ENCODE measurements around the gene PACRG.

Gene PACRG

DNA sequence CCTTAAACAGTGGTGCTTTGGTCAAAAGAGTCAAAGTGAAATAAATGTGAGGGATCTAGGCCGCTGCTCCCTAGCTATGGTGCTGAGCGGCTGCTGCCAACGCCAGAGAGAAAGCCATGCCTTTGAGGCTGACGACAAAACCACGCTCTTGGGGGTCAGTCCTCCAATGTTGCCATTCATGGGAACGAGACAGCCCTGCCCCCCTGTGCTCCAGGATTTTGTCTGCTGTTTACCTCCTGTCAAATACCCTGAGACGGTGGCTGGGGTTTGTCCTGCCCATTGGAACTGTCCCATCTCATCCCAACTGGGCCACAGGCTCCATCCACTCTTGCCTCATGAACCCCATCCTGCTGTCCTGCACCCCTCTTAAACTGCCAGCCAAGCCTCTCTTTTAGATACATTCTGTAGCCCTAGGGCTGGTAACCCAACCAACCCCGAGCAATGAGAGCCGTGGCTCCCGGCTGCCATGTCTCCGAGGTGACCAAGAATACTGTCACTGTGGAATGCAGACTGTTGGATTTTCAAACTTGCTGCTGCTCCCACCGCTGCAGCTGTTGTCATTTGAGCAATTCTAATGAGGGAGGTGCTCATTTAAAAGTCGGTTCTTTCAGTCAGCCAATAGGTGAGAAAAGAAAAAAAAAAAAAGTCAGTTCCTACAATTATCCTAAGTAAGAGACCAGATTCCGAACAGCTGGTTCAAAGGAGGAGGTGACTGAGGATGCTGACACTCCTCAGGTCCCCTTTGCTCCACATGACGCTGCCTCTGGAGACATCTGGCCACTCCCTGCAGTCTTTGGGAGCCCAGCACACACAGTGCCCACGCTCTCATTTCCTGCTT lies 613.7 kb downstream of the PACRG start (continued):
- TF ChIP-seq, protein P1, sequence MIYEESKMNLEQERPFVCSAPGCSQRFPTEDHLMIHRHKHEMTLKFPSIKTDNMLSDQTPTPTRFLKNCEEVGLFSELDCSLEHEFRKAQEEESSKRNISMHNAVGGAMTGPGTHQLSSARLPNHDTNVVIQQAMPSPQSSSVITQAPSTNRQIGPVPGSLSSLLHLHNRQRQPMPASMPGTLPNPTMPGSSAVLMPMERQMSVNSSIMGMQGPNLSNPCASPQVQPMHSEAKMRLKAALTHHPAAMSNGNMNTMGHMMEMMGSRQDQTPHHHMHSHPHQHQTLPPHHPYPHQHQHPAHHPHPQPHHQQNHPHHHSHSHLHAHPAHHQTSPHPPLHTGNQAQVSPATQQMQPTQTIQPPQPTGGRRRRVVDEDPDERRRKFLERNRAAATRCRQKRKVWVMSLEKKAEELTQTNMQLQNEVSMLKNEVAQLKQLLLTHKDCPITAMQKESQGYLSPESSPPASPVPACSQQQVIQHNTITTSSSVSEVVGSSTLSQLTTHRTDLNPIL (CRISPR knock-in tag; IDR thresholded peaks at IDR 0.05; ENCODE audit: low read depth), result no peak

DNA sequence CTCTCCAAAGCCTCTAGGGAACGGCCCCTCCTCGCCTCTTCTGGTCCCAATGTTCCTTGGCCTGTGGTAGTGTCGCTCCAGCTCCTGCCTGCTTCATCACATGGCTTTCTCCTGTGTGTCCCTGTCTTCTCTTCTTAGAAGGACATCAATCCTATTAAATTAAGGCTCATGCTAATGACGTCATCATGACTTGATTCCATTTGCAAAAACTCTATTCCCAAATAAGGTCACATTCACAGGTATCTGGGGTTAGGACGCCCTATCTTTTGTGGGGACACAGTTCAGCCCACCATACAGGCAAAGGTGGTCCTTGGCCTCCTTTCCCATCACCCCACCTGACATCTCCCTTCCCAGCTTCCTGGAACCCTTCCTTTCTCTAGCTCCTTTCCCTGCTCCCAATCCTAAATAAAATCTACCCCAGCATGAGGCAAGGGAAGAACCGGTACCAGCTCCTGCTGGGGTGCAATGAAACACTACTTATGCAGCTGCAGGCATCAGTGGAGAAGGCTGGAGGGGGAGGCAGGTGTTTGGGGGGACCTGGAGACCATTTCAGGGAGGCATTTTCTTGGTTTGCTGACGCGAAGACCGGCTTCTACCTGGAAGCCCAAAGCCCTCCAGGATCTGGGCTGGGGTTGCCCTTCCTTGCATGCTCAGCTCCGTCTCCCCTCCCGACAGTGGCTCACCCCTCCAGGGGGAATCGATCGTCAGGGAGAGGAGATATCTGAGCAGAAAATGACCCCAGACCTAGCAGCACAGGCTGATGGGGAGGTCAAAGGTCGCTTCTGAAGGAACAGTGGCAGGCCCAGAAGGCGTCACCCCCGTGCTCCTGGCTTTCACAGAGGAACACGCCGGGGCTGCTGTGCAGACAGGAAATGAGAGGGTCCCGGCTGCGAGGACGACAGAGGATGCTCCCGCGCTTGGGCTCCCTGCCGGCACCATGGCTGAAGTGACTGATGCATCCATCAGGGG lies 615.1 kb downstream of the PACRG start:
- no peak for ATAC-seq
- TF ChIP-seq, protein P1 (CRISPR knock-in tag; IDR thresholded peaks at IDR 0.05; ENCODE audit: low read depth), result no peak
- TF ChIP-seq ZC3H10 (CRISPR knock-in tag; IDR thresholded peaks at IDR 0.05) (no peak), SNAI2 (CRISPR knock-in tag; IDR thresholded peaks at IDR 0.05) (no peak), ARNTL (CRISPR knock-in tag; IDR thresholded peaks at IDR 0.05; ENCODE audit: borderline replicate concordance, low read depth) (no peak), TOX (CRISPR knock-in tag; IDR thresholded peaks at IDR 0.05; ENCODE audit: borderline replicate concordance) (no peak), CSRNP3 (CRISPR knock-in tag; IDR thresholded peaks at IDR 0.05) (no peak), TCF4 (CRISPR knock-in tag; IDR thresholded peaks at IDR 0.05; ENCODE audit: borderline replicate concordance) (no peak), ZNF70 (CRISPR knock-in tag; IDR thresholded peaks at IDR 0.05) (no peak)

DNA sequence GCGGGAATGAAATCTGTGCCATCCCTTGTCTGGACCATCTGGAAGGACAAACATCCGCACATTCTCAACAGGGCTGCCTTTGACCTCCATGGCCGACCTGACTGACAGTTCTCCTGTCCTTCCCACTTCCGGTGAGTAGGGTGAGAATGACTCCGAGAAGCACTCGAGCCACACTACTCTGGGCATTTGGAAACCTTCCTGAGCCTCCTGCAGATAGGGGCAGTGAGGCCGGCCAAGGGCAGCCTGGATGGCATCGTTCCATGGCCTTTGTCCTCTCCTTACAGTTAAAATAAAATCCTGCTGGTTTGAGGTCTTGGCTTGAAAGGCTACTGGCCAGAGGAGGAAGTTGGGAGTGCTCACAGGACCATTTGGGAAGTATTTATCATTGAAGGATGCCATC lies 615.8 kb downstream of the PACRG start:
- no peak for ATAC-seq
- TF ChIP-seq ISL1 (CRISPR knock-in tag; IDR thresholded peaks at IDR 0.05), result no peak
- no peak for TF ChIP-seq ZNF8 (CRISPR knock-in tag; IDR thresholded peaks at IDR 0.05)
- no peak for TF ChIP-seq ARNTL (CRISPR knock-in tag; IDR thresholded peaks at IDR 0.05; ENCODE audit: borderline replicate concordance, low read depth)
- no peak for TF ChIP-seq TOX (CRISPR knock-in tag; IDR thresholded peaks at IDR 0.05; ENCODE audit: borderline replicate concordance)
- no peak for TF ChIP-seq ZC3H10 (CRISPR knock-in tag; IDR thresholded peaks at IDR 0.05)
- TF ChIP-seq PPARA (CRISPR knock-in tag; IDR thresholded peaks at IDR 0.05; ENCODE audit: borderline replicate concordance), result no peak
- no peak for TF ChIP-seq TCF4 (CRISPR knock-in tag; IDR thresholded peaks at IDR 0.05; ENCODE audit: borderline replicate concordance)
- TF ChIP-seq, protein P1 (CRISPR knock-in tag; IDR thresholded peaks at IDR 0.05; ENCODE audit: low read depth), result no peak
- no peak for TF ChIP-seq GLIS3 (CRISPR knock-in tag; IDR thresholded peaks at IDR 0.05)
- TF ChIP-seq ZFP30 (CRISPR knock-in tag; IDR thresholded peaks at IDR 0.05), result no peak
- no peak for TF ChIP-seq PATZ1 (CRISPR knock-in tag; IDR thresholded peaks at IDR 0.05; ENCODE audit: borderline replicate concordance)
- TF ChIP-seq ESRRG (CRISPR knock-in tag; IDR thresholded peaks at IDR 0.05), result no peak
- no peak for TF ChIP-seq CSDC2 (CRISPR knock-in tag; IDR thresholded peaks at IDR 0.05)
- TF ChIP-seq RARB (CRISPR knock-in tag; IDR thresholded peaks at IDR 0.05), result no peak
- TF ChIP-seq, protein P2, sequence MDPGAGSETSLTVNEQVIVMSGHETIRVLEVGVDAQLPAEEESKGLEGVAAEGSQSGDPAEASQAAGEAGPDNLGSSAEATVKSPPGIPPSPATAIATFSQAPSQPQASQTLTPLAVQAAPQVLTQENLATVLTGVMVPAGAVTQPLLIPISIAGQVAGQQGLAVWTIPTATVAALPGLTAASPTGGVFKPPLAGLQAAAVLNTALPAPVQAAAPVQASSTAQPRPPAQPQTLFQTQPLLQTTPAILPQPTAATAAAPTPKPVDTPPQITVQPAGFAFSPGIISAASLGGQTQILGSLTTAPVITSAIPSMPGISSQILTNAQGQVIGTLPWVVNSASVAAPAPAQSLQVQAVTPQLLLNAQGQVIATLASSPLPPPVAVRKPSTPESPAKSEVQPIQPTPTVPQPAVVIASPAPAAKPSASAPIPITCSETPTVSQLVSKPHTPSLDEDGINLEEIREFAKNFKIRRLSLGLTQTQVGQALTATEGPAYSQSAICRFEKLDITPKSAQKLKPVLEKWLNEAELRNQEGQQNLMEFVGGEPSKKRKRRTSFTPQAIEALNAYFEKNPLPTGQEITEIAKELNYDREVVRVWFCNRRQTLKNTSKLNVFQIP (CRISPR knock-in tag; IDR thresholded peaks at IDR 0.05; ENCODE audit: borderline replicate concordance, low read depth), result no peak
- no peak for TF ChIP-seq OSR1 (CRISPR knock-in tag; IDR thresholded peaks at IDR 0.05)
- no peak for TF ChIP-seq TSHZ2 (CRISPR knock-in tag; IDR thresholded peaks at IDR 0.05)
- no peak for TF ChIP-seq ZFP3 (CRISPR knock-in tag; IDR thresholded peaks at IDR 0.05)
- no peak for TF ChIP-seq ZNF70 (CRISPR knock-in tag; IDR thresholded peaks at IDR 0.05)
